ENCODE results near the gene TMEM50A.
"Not testable (repeated sequence)": the region's sequence is repeated elsewhere in the genome, so short reads cannot be mapped to it uniquely, and the experiment has no call there.

TMEM50A gene

GRCh38 chr1:25397549-25397948, 59.4 kb downstream of the TMEM50A start:
- ATAC-seq = peak; percentile 43
- not testable (repeated sequence) for H3K9me3 Mint-ChIP-seq, H3K36me3 Mint-ChIP-seq, H3K4me1 Mint-ChIP-seq, H3K27ac Mint-ChIP-seq, H3K4me3 Mint-ChIP-seq
- H3K27me3 Mint-ChIP-seq = peaks cover 17% of the 10 kb centered on the region

DNA sequence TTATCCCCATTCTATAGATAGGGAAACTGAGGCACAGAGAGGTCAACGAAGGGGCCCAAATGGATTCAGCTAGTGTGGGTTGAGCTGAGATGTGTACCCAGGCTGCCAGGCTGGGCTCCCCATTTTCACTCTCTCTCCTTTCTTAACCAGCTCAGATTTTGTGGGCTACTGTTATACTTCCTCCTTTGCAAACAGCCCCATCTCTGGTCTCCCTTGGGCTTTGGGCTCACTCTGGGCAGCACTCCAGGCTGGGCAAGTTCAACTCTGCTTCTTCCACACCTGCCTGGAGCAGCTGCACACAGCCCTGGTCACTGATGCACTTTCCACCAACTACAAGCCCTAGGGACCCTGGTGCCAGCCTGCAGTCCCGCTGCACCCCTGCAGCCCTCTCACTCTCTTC, 59.9 kb downstream of the TMEM50A start:
- not testable (repeated sequence) for H3K4me3 Mint-ChIP-seq, H3K36me3 Mint-ChIP-seq, H3K9me3 Mint-ChIP-seq, H3K4me1 Mint-ChIP-seq, H3K27ac Mint-ChIP-seq
- H3K27me3 Mint-ChIP-seq = peaks cover 23% of the 10 kb centered on the region
- peak; percentile 78 for ATAC-seq

DNA sequence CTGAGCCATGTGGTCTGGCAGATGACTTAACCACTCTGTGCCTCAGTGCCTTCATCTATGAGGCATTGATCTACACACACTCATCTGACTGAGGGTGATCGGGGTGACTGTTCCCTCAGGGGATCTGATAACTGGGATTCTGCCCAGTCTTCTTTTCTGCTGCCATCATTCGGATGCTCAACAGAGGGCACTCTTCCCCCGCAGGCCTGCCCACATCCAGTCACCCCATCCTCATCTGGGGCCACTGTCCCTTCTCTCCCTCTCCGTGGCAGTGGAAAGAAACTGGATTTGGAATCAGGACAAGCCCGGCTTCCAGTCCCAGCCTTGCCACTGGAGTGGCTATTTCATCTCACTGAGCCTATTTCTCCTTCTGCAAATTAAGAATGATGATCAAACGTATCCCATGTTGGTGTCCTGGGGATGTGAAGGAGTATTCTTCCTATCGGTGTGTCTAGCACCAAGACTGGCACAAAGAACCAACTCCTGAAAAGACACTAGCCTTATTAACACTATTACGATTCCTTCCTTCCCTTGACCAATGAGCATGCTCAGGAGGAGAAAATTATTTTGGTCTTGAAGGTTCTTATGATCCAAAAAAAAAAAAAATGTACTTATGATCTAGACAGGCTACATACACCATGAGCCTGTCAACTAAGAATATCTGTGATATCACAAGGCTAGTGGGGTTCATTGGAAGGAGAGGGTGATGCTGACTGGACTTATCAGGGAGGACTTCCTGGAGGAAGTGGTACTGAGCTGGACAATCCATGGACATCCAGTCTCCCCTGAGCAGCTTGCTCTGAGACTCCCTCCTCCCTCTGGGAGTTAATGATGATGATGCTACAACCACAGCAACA, 65.0 kb downstream of the TMEM50A start:
- H3K4me1 Mint-ChIP-seq, H3K36me3 Mint-ChIP-seq, H3K4me3 Mint-ChIP-seq, H3K9me3 Mint-ChIP-seq, H3K27ac Mint-ChIP-seq: not testable (repeated sequence)
- H3K27me3 Mint-ChIP-seq = peaks cover 17% of the 10 kb centered on the region
- ATAC-seq = peak; percentile 58

DNA sequence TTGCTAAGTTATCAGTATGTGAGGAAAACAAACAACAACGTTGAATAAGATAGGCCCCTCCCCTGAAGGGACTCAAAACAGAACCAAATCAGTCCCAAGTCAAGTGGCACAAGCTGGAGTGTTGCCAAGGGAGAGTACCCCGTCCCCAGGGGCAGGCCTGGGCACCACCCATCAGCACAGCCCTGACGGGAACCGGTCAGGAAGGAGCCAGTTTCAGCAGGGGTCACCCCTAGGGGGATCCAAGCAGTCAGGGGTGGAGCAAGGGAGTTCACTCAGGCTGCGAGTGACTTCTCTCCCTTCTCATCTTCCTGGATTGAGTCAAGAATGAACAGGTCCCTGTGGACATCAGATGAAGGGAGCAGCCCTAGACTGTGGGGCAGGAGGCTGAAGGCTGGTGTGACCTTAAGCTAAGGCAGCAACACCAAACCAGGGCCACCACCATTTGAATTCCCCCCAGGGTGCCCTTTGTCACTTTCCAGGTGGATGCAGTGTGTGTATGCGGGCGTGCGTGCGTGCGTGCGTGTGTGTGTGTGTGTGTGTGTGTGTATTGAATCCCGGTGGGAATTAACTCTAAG, 67.7 kb downstream of the TMEM50A start:
- ATAC-seq = peak; percentile 43
- not testable (repeated sequence) for H3K4me1 Mint-ChIP-seq
- H3K27me3 Mint-ChIP-seq = peaks cover 17% of the 10 kb centered on the region

DNA sequence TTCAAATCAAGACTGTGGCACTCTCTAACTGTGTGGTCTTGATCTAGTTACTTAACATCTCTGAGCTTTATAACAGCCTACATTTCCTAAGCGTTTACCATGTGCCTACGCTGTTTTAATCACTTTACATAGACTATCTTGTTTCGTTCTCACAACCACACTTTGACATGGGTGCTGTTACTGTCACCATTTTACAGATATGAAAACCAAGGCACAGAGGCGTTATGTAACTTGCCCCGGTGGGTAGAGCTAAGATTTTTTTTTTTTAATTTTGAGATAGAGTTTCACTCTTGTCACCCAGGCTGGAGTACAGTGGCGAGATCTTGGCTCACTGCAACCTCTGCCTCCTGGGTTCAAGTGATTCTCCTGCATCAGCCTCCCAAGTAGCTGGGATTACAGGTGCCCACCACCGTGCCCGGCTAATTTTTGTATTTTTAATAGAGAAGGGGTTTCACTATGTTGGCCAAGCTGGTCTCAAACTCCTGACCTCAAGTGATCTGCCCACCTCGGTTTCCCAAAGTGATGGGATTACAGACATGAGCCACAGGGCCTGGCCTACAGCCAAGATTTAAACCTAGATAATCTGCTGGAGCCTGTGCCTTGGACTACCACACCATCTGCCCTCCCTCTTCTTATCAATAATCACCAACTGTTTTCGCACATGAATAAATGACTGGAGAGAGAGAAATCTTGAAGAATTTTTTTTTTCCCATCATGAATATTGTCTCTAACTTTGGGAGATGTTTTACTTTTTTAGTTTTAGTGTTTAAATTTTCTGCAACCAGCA, 71.7 kb downstream of the TMEM50A start:
- ATAC-seq, H3K4me1 Mint-ChIP-seq, H3K27me3 Mint-ChIP-seq, H3K27ac Mint-ChIP-seq, H3K36me3 Mint-ChIP-seq, H3K4me3 Mint-ChIP-seq, H3K9me3 Mint-ChIP-seq: not testable (repeated sequence)

More for the DNA sequence above, 67.7 kb downstream of the TMEM50A start:
- not testable (repeated sequence) for H3K36me3 Mint-ChIP-seq, H3K4me3 Mint-ChIP-seq, H3K9me3 Mint-ChIP-seq, H3K27ac Mint-ChIP-seq
